GM23248 (cell line): Measurements from ENCODE around the gene RNF13. TPM values are rescaled to one million over a fixed set of nuclear protein-coding genes. Genes with fewer than 3 reads are reported as not detected.
"Not testable (repeated sequence)": the region's sequence is repeated elsewhere in the genome, so short reads cannot be mapped to it uniquely, and the experiment has no call there.

Source experiments
- DNase-seq: peaks from one replicate; pipeline ENCODE4 v3.0.0-alpha.2; 2015
- H2AFZ ChIP-seq: fragments of 200-600 bp; sonication (generic); 2 replicates; pipeline ENCODE4 v1.6.1; 2016; ENCODE audit warnings: antibody characterized with exemption
- H3F3A ChIP-seq: fragments of 200-600 bp; sonication (generic); 2 replicates; pipeline ENCODE4 v1.6.1; 2016; ENCODE audit warnings: mild to moderate bottlenecking, antibody characterized with exemption, mixed run types; ENCODE audit not compliant: insufficient read depth
- H3K27ac ChIP-seq: fragments of 200-600 bp; sonication (generic); 2 replicates; pipeline ENCODE4 v1.5.1; 2016; ENCODE audit warnings: mild to moderate bottlenecking
- H3K27me3 ChIP-seq: fragments of 200-600 bp; sonication (generic); replicated peaks from 2 replicates; pipeline ENCODE4 v1.6.1; 2016; ENCODE audit warnings: mild to moderate bottlenecking; ENCODE audit not compliant: insufficient read depth
- H3K36me3 ChIP-seq: fragments of 200-600 bp; sonication (generic); 2 replicates; pipeline ENCODE4 v1.6.1; 2016; ENCODE audit warnings: low read depth, mild to moderate bottlenecking
- H3K4me1 ChIP-seq: fragments of 200-600 bp; sonication (generic); 2 replicates; pipeline ENCODE4 v1.6.1; 2016; ENCODE audit warnings: mild to moderate bottlenecking; ENCODE audit not compliant: insufficient read depth
- H3K4me2 ChIP-seq: fragments of 200-600 bp; sonication (generic); one replicate; pipeline ENCODE4 v1.6.1; 2016; ENCODE audit warnings: mild to moderate bottlenecking; ENCODE audit not compliant: unreplicated experiment
- H3K4me3 ChIP-seq: fragments of 200-600 bp; sonication (generic); 2 replicates; pipeline ENCODE4 v1.5.1; 2016; ENCODE audit warnings: mild to moderate bottlenecking
- H3K79me2 ChIP-seq: fragments of 200-600 bp; sonication (generic); 2 replicates; pipeline ENCODE4 v1.6.1; 2016; ENCODE audit warnings: mild to moderate bottlenecking; ENCODE audit not compliant: insufficient read depth
- H3K9ac ChIP-seq: fragments of 200-600 bp; sonication (generic); 2 replicates; pipeline ENCODE4 v1.6.1; 2016; ENCODE audit warnings: mild to moderate bottlenecking
- H3K9me2 ChIP-seq: fragments of 200-600 bp; sonication (generic); 2 replicates; pipeline ENCODE4 v1.6.1; 2016; ENCODE audit warnings: mixed run types, mild to moderate bottlenecking, moderate library complexity; ENCODE audit not compliant: insufficient read depth
- H3K9me3 ChIP-seq: fragments of 200-600 bp; sonication (generic); one replicate; pipeline ENCODE4 v1.6.1; 2017; ENCODE audit warnings: low read depth
- H4K20me1 ChIP-seq: fragments of 200-600 bp; sonication (generic); 2 replicates; pipeline ENCODE4 v1.6.0; 2016; ENCODE audit not compliant: insufficient read depth
- EZH2 ChIP-seq: fragments of 200-600 bp; sonication (generic); IDR thresholded peaks from 2 replicates; pipeline ENCODE4 v1.6.1; 2018; ENCODE audit warnings: antibody characterized with exemption, mild to moderate bottlenecking; ENCODE audit not compliant: insufficient read depth, poor library complexity, severe bottlenecking
- EZH2phosphoT487 ChIP-seq: fragments of 200-600 bp; sonication (generic); IDR thresholded peaks from 2 replicates; pipeline ENCODE4 v1.6.1; 2018; ENCODE audit warnings: antibody characterized with exemption, moderate library complexity, mild to moderate bottlenecking, low read depth; ENCODE audit not compliant: insufficient read depth
- WGBS, 2 experiments: methylation state at CpG; one replicate each; pipeline ENCODE4 v1.1.6; 2015 to 2017; ENCODE audit warnings: low lambda C conversion rate in 2 of 2, low coverage in 1 of 2; ENCODE audit errors: missing lambda C conversion rate in 2 of 2; 5-methylcytosine and 5-hydroxymethylcytosine counted together
- in situ Hi-C: fragments of 300-500 bp; cut with MboI; formaldehyde crosslinking; loops from 2 replicates; pipeline ENCODE4 v1.15.0; 2020
- polyA plus RNA-seq: library from polyadenylated mRNA; unstranded; fragments of >200 nt; fragmentation: Nextera tagmentation; extraction: Ambion mirVana; gene quantifications from 2 replicates; pipeline ENCODE4 v1.2.1, GENCODE V29; 2016
- total RNA-seq: library from RNA; depleted of rRNA; stranded (reverse); fragments of >200 nt; shearing (Covaris generic); gene quantifications from 2 replicates; pipeline ENCODE4 v1.2.3, GENCODE V29; 2014

RNF13 gene
- total and polyA plus RNA-seq, 2 experiments from 2014 or later = 48.7 to 100.0 TPM

DNA sequence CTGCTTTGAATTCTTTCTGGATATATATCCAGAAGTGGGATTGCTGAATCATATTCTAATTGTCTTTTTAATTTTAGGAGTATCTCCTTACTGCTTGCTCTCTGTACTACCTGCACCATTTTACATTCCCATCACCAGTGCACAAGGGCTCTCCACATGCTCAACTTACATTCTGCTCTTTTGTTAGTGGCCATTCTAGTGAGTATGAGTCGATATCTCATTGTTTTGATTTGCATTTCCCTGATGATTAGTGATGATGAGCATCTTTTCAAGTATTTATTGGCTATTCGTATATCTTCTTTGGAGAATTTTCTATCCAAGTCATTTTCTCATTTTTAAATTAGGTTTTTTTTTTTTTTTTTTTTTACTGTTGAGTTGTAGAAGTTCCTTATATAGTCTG is 128.2 kb downstream of the RNF13 start:
- peaks cover 33% of the 10 kb centered on the region for H3F3A ChIP-seq
- H3K4me2 ChIP-seq = no peak overlapping the region
- no peak overlapping the region for H3K27ac ChIP-seq
- DNase-seq = peak; percentile 31
- no peak for TF ChIP-seq EZH2
- no peak for TF ChIP-seq EZH2phosphoT487
- in situ Hi-C loops = no loop called here
- H3K9ac ChIP-seq = no peak overlapping the region
- peaks cover 14% of the 10 kb centered on the region for H3K79me2 ChIP-seq
- no peaks in the 10 kb centered on the region for H3K36me3 ChIP-seq
- H3K27me3 ChIP-seq = no peaks in the 10 kb centered on the region
- peaks cover 37% of the 10 kb centered on the region for H3K4me1 ChIP-seq
- no peak overlapping the region for H3K4me3 ChIP-seq
- no peak overlapping the region for H2AFZ ChIP-seq
- no peaks in the 10 kb centered on the region for H3K9me3 ChIP-seq
- no peaks in the 10 kb centered on the region for H3K9me2 ChIP-seq
- no peaks in the 10 kb centered on the region; the same call in 1 of the 2 replicates for H4K20me1 ChIP-seq
- 61 to 68% methylated on average over 2 of the region's 2 CpGs for WGBS, 2 experiments

- 62 to 70% methylated on average over 1 of the region's 1 CpG for WGBS, 2 experiments
- TF ChIP-seq EZH2 = no peak
- TF ChIP-seq EZH2phosphoT487 = no peak
- Histone ChIP-seq H3K9me2 (no peaks in the 10 kb centered on the region), H3K36me3 (no peaks in the 10 kb centered on the region), H3K27me3 (no peaks in the 10 kb centered on the region), H3K9me3 (no peaks in the 10 kb centered on the region), H3F3A (peaks cover 33% of the 10 kb centered on the region), H3K27ac (no peak overlapping the region), H4K20me1 (no peaks in the 10 kb centered on the region; the same call in 1 of the 2 replicates), H2AFZ (no peak overlapping the region), H3K4me3 (no peak overlapping the region), H3K79me2 (peaks cover 10% of the 10 kb centered on the region), H3K4me1 (peaks cover 37% of the 10 kb centered on the region), H3K9ac (no peak overlapping the region), H3K4me2 (no peak overlapping the region)
- peak; percentile 36 for DNase-seq
- in situ Hi-C loops = no loop called here
Measured at GRCh38 chr3:149941946-149942345, 128.9 kb downstream of the RNF13 start.

GRCh38 chr3:149942409-149942808 is 129.4 kb downstream of the RNF13 start:
- TF ChIP-seq EZH2 = no peak
- no peak for TF ChIP-seq EZH2phosphoT487
- no peak for DNase-seq
- Histone ChIP-seq H3K9me3 (no peaks in the 10 kb centered on the region), H3K79me2 (peaks cover 10% of the 10 kb centered on the region), H4K20me1 (no peaks in the 10 kb centered on the region; the same call in 1 of the 2 replicates), H3K27me3 (no peaks in the 10 kb centered on the region), H3K36me3 (no peaks in the 10 kb centered on the region), H3K4me3 (no peak overlapping the region), H3K4me1 (peaks cover 37% of the 10 kb centered on the region), H3K9ac (no peak overlapping the region), H2AFZ (no peak overlapping the region), H3K27ac (no peak overlapping the region), H3F3A (peaks cover 33% of the 10 kb centered on the region), H3K4me2 (no peak overlapping the region), H3K9me2 (no peaks in the 10 kb centered on the region)
- in situ Hi-C loops = no loop called here

DNA sequence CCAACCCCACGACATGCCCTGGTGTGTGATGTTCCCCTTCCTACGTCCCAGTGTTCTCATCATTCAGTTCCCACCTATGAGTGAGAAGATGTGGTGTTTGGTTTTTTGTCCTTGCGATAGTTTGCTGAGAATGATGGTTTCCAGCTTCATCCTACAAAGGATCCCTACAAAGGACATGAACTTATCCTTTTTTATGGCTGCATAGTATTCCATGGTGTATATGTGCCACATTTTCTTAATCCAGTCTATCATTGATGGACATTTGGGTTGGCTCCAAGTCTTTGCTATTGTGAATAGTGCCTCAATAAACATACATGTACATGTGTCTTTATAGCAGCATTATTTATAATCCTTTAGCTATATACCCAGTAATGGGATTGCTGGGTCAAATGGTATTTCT is 131.0 kb downstream of the RNF13 start:
- H3K27me3 ChIP-seq, in situ Hi-C loops, H3K36me3 ChIP-seq: not testable (repeated sequence)

DNA sequence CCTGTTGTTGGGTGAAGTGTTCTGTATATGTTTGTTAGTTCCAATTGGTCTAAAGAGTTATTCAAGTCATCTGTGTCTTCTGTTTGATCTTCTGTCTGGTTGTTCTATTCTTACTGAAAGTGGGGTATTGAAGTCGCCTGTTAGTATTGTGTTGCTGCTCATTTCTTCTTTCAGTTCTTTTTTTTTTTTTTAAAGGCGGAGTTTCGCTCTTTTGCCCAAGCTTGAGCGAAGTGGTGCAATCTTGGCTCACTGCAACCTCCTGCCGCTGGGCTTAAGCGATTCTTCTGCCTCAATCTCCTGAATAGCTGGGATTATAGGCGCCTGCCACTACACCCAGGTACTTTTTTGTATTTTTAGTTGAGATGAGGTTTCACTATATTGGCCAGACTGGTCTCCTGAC is 134.2 kb downstream of the RNF13 start:
- Histone ChIP-seq H4K20me1 (no peaks in the 10 kb centered on the region; the same call in 1 of the 2 replicates), H3K4me3 (no peak overlapping the region), H3K4me2 (no peak overlapping the region), H3K4me1 (peaks cover 3% of the 10 kb centered on the region), H3K9ac (no peak overlapping the region), H3K9me2 (no peaks in the 10 kb centered on the region), H2AFZ (no peak overlapping the region), H3K79me2 (peaks cover 19% of the 10 kb centered on the region), H3K27ac (no peak overlapping the region), H3F3A (peaks cover 11% of the 10 kb centered on the region; the same call in 1 of the 2 replicates), H3K27me3 (no peaks in the 10 kb centered on the region), H3K36me3 (no peaks in the 10 kb centered on the region), H3K9me3 (no peaks in the 10 kb centered on the region)
- TF ChIP-seq EZH2 (no peak), EZH2phosphoT487 (no peak)
- no peak for DNase-seq
- 97 to 99% methylated on average over 7 of the region's 7 CpGs for WGBS, 2 experiments
- in situ Hi-C loops = no loop called here

More for the DNA sequence above, 131.0 kb downstream of the RNF13 start:
- not testable (repeated sequence) for H2AFZ ChIP-seq, H3K9me2 ChIP-seq, H3K9me3 ChIP-seq, H4K20me1 ChIP-seq, H3K27ac ChIP-seq, DNase-seq, H3K4me3 ChIP-seq, H3K9ac ChIP-seq, H3K4me2 ChIP-seq
- Histone ChIP-seq H3F3A (peaks cover 28% of the 10 kb centered on the region), H3K79me2 (peaks cover 13% of the 10 kb centered on the region), H3K4me1 (peaks cover 28% of the 10 kb centered on the region)
- WGBS, 2 experiments = 98 to 100% methylated on average over 3 of the region's 3 CpGs
